ENCODE data around the gene VSIG10L2. TPM values are rescaled to one million over a fixed set of nuclear protein-coding genes. Genes with fewer than 3 reads are reported as not detected.
"Not testable (repeated sequence)": the region's sequence is repeated elsewhere in the genome, so short reads cannot be mapped to it uniquely, and the experiment has no call there.

Gene VSIG10L2
- total RNA-seq, 6 donors from 2014 or later, result 0.13 TPM; not detected in 5

- Histone ChIP-seq H3K27ac (no peak overlapping the region), H3K9me3 (no peaks in the 10 kb centered on the region), H3K27me3 (no peaks in the 10 kb centered on the region), H3K36me3 (no peaks in the 10 kb centered on the region), H3K4me1 (no peaks in the 10 kb centered on the region), H3K4me3 (no peak overlapping the region)
- ATAC-seq (ENCODE audit: low FRiP score in 2 of 2), result no peak
- 79 to 81% methylated on average over 6 of the region's 6 CpGs for WGBS, 2 donors
- TF ChIP-seq CTCF (IDR thresholded peaks at IDR 0.05) (no peak), POLR2AphosphoS5 (IDR thresholded peaks at IDR 0.05) (no peak), EP300 (IDR thresholded peaks at IDR 0.05) (no peak), POLR2A (IDR thresholded peaks at IDR 0.05) (no peak)
- DNase-seq, result no peak
These were observed 32.4 kb downstream of the VSIG10L2 start for GRCh38 chr11:125978181-125978716.

GRCh38 chr11:125978778-125979407 lies 33.0 kb downstream of the VSIG10L2 start:
- TF ChIP-seq EP300 (IDR thresholded peaks at IDR 0.05), result no peak
- TF ChIP-seq CTCF (IDR thresholded peaks at IDR 0.05), result no peak
- TF ChIP-seq POLR2A (IDR thresholded peaks at IDR 0.05), result no peak
- TF ChIP-seq POLR2AphosphoS5 (IDR thresholded peaks at IDR 0.05), result no peak
- no peaks in the 10 kb centered on the region for H3K9me3 ChIP-seq
- H3K36me3 ChIP-seq, result peaks cover 0 to 4% (median 0%) of the 10 kb centered on the region in 4 donors
- no peaks in the 10 kb centered on the region for H3K4me1 ChIP-seq
- DNase-seq (no peak), ATAC-seq (ENCODE audit: low FRiP score in 2 of 2) (no peak)
- no peak overlapping the region for H3K4me3 ChIP-seq
- no peaks in the 10 kb centered on the region for H3K27me3 ChIP-seq
- no peak overlapping the region for H3K27ac ChIP-seq
- 67 to 78% methylated on average over 3 of the region's 3 CpGs for WGBS, 2 donors

DNA sequence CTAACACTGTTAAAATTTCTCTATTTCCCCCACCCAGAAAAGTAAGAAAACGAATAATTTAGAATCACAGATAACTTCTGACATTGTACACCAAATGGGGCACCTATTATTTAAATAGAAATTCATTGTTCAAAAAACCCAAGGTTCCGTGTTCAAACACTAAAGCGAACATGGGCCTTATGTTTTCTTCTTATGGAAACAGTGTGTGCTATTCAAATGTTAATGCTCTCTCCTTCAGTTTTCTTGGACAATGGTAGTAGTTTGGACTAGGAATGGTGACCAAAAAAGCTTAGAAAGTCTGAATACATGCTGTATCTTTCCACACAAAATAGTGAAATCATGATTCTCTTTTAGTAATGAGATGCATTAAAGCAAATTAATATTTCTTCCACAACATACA lies 33.7 kb downstream of the VSIG10L2 start:
- WGBS, 2 donors, result 84 to 90% methylated on average over 3 of the region's 3 CpGs
- DNase-seq (no peak), ATAC-seq (ENCODE audit: low FRiP score in 2 of 2) (no peak)
- Histone ChIP-seq H3K4me3 (no peak overlapping the region), H3K36me3 (peaks cover 0 to 4% (median 0%) of the 10 kb centered on the region in 4 donors), H3K9me3 (no peaks in the 10 kb centered on the region), H3K27me3 (no peaks in the 10 kb centered on the region), H3K27ac (no peak overlapping the region), H3K4me1 (no peaks in the 10 kb centered on the region)
- TF ChIP-seq CTCF (IDR thresholded peaks at IDR 0.05) (no peak), POLR2A (IDR thresholded peaks at IDR 0.05) (no peak), POLR2AphosphoS5 (IDR thresholded peaks at IDR 0.05) (no peak), EP300 (IDR thresholded peaks at IDR 0.05) (no peak)

DNA sequence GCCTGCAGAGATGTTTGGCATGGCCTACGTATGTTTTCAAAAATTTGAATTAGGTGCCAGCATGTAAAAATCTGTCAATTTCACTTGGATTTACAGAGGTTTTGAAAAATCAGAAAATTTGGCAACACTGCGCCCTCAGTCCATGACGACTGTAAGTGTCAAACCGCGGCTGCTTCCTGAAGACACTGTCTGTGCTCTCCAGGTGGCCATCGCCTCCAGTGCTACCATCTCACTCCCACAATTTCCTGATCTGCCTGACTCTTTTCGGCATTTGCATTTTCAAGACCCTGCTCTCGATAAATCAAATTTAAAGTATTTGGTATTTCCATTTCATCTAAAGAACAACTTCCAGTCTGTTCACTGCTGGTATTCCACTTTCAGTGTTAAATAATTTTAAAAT lies 34.6 kb downstream of the VSIG10L2 start:
- TF ChIP-seq POLR2A (IDR thresholded peaks at IDR 0.05) (no peak), POLR2AphosphoS5 (IDR thresholded peaks at IDR 0.05) (no peak), EP300 (IDR thresholded peaks at IDR 0.05) (no peak), CTCF (IDR thresholded peaks at IDR 0.05) (no peak)
- WGBS, 2 donors, result 81 to 85% methylated on average over 8 of the region's 8 CpGs
- no peaks in the 10 kb centered on the region for H3K27me3 ChIP-seq
- DNase-seq, result no peak
- H3K4me3 ChIP-seq, result no peak overlapping the region
- H3K4me1 ChIP-seq, result no peaks in the 10 kb centered on the region
- no peaks in the 10 kb centered on the region for H3K9me3 ChIP-seq
- no peak for ATAC-seq (ENCODE audit: low FRiP score in 2 of 2)
- no peak overlapping the region for H3K27ac ChIP-seq
- H3K36me3 ChIP-seq, result peaks cover 0 to 4% (median 0%) of the 10 kb centered on the region in 4 donors

DNA sequence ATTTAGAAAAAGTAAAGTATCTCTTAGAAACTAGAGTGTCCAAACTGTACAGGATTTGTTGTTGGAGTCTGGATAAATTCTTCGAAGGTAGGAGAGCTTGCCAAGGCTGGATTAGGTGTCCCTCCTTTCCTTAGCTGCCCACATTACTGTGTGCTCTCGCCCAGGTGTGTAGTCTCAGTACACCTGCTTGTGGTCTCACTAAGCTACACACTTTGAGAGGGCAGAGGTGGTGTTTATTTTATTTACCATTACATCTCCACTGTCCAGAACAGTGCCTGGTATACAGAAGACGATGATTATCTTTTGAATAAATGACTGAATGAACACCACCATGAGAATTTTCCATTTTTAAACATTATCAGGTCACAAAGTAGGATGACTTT lies 36.5 kb downstream of the VSIG10L2 start:
- H3K4me1 ChIP-seq, result no peaks in the 10 kb centered on the region
- H3K27me3 ChIP-seq, result no peaks in the 10 kb centered on the region
- peaks cover 0 to 4% (median 0%) of the 10 kb centered on the region in 4 donors for H3K36me3 ChIP-seq
- H3K4me3 ChIP-seq, result no peak overlapping the region
- H3K9me3 ChIP-seq, result no peaks in the 10 kb centered on the region
- DNase-seq, result no peak
- no peak for ATAC-seq (ENCODE audit: low FRiP score in 2 of 2)
- 94 to 99% methylated on average over 3 of the region's 3 CpGs for WGBS, 2 donors
- TF ChIP-seq CTCF (IDR thresholded peaks at IDR 0.05) (no peak), POLR2AphosphoS5 (IDR thresholded peaks at IDR 0.05) (no peak), EP300 (IDR thresholded peaks at IDR 0.05) (no peak), POLR2A (IDR thresholded peaks at IDR 0.05) (no peak)
- H3K27ac ChIP-seq, result no peak overlapping the region

GRCh38 chr11:125985956-125986355 lies 40.1 kb downstream of the VSIG10L2 start:
- H3K36me3 ChIP-seq; H3K27me3 ChIP-seq; H3K27ac ChIP-seq; ATAC-seq (ENCODE audit: low FRiP score in 2 of 2); DNase-seq; H3K9me3 ChIP-seq; H3K4me1 ChIP-seq; H3K4me3 ChIP-seq: not testable (repeated sequence)
- WGBS, 2 donors, result 96 to 99% methylated on average over 6 of the region's 6 CpGs

Measured in upper lobe of left lung (tissue), 6 donors.